CD14-positive monocyte (primary cell): ENCODE measurements around the gene MIDN. TPM values are rescaled to one million over a fixed set of nuclear protein-coding genes. Genes with fewer than 3 reads are reported as not detected.

Source experiments
- DNase-seq, 3 donors: peaks; one replicate each; pipeline ENCODE4 v3.0.0-alpha.2; 2011 to 2022
- H2AFZ ChIP-seq: 2 replicates; pipeline ENCODE4 v1.6.0; 2012; ENCODE audit warnings: mild to moderate bottlenecking, low read depth, low read length, inconsistent platforms; ENCODE audit not compliant: insufficient read depth, poor library complexity, severe bottlenecking
- H3K27ac ChIP-seq, 2 donors: 1 replicate in 1 of 2; 2 replicates in 1 of 2; pipeline ENCODE4 v1.5.1; 2012 to 2013; ENCODE audit warnings: low read length in 2 of 2, control low read depth in 1 of 2, inconsistent platforms in 1 of 2, low read depth in 1 of 2, mild to moderate bottlenecking in 1 of 2
- H3K27me3 ChIP-seq, 2 donors: one replicate each; pipeline versions ENCODE4 v1.6.0 to v1.6.1; 2011 to 2013; ENCODE audit warnings: low read length in 2 of 2; ENCODE audit not compliant: control insufficient read depth in 2 of 2, insufficient read depth in 2 of 2
- H3K36me3 ChIP-seq, 2 donors: replicated peaks in 1 of 2; 1 replicate in 1 of 2; 2 replicates in 1 of 2; pipeline versions ENCODE4 v1.5.1 to v1.6.1; 2012 to 2013; ENCODE audit warnings: low read length in 2 of 2, control low read depth in 1 of 2, inconsistent platforms in 1 of 2, mild to moderate bottlenecking in 1 of 2; ENCODE audit not compliant: insufficient read depth in 2 of 2, control insufficient read depth in 1 of 2
- H3K4me1 ChIP-seq, 2 donors: 1 replicate in 1 of 2; 2 replicates in 1 of 2; pipeline versions ENCODE4 v1.5.1 to v1.6.1; 2012 to 2013; ENCODE audit warnings: low read length in 2 of 2, control low read depth in 1 of 2, inconsistent platforms in 1 of 2, mild to moderate bottlenecking in 1 of 2, moderate library complexity in 1 of 2; ENCODE audit not compliant: insufficient read depth in 2 of 2, control insufficient read depth in 1 of 2
- H3K4me2 ChIP-seq: replicated peaks from 2 replicates; pipeline ENCODE3; 2012; ENCODE audit warnings: low read length, moderate library complexity, mild to moderate bottlenecking; ENCODE audit not compliant: poor library complexity, severe bottlenecking; ENCODE audit errors: extremely low read depth
- H3K4me3 ChIP-seq, 3 experiments: fragments of 200-600 bp in 1 of 3; sonication (generic) in 1 of 3; replicated peaks in 1 of 3; 1 replicate in 2 of 3; 2 replicates in 1 of 3; pipeline ENCODE4 v1.5.1; 2011 to 2013; ENCODE audit warnings: low read length in 3 of 3, mild to moderate bottlenecking in 3 of 3, control low read depth in 2 of 3, low read depth in 2 of 3, inconsistent platforms in 1 of 3, moderate library complexity in 1 of 3
- H3K79me2 ChIP-seq: 2 replicates; pipeline ENCODE4 v1.6.0; 2012; ENCODE audit warnings: mild to moderate bottlenecking, control low read depth, inconsistent platforms, low read length, moderate library complexity; ENCODE audit not compliant: insufficient read depth
- H3K9ac ChIP-seq: 2 replicates; pipeline ENCODE4 v1.6.0; 2017; ENCODE audit warnings: low read length, mild to moderate bottlenecking; ENCODE audit not compliant: insufficient read depth, poor library complexity, severe bottlenecking
- H3K9me3 ChIP-seq, 2 donors: replicated peaks in 1 of 2; 1 replicate in 1 of 2; 2 replicates in 1 of 2; pipeline versions ENCODE4 v1.5.1 to v1.6.1; 2012 to 2013; ENCODE audit warnings: low read length in 2 of 2, control low read depth in 1 of 2; ENCODE audit not compliant: control insufficient read depth in 1 of 2, insufficient read depth in 1 of 2
- H4K20me1 ChIP-seq: 2 replicates; pipeline ENCODE4 v1.6.0; 2012; ENCODE audit warnings: mild to moderate bottlenecking, low read length, control low read depth, moderate library complexity; ENCODE audit not compliant: insufficient read depth
- H3K27ac Mint-ChIP-seq, 7 donors: one replicate each; pipeline ENCODE4 v1.8.0; 2020; ENCODE audit warnings: mild to moderate bottlenecking in 7 of 7, mixed read lengths in 7 of 7, moderate library complexity in 6 of 7, inconsistent platforms in 2 of 7
- H3K27me3 Mint-ChIP-seq, 3 donors: one replicate each; pipeline ENCODE4 v1.8.0; 2021 to 2022; ENCODE audit warnings: low read depth in 3 of 3, mild to moderate bottlenecking in 3 of 3, mixed read lengths in 3 of 3, moderate library complexity in 3 of 3, inconsistent platforms in 1 of 3
- H3K36me3 Mint-ChIP-seq, 2 donors: one replicate each; pipeline ENCODE4 v1.8.0; 2020; ENCODE audit warnings: mixed read lengths in 2 of 2, inconsistent platforms in 1 of 2, mild to moderate bottlenecking in 1 of 2
- H3K4me1 Mint-ChIP-seq: one replicate; pipeline ENCODE4 v1.8.0; 2020; ENCODE audit warnings: mild to moderate bottlenecking, mixed read lengths
- H3K4me3 Mint-ChIP-seq, 2 donors: one replicate each; pipeline ENCODE4 v1.8.0; 2020; ENCODE audit warnings: mild to moderate bottlenecking in 2 of 2, mixed read lengths in 2 of 2, moderate library complexity in 1 of 2
- H3K9me3 Mint-ChIP-seq, 7 donors: one replicate each; pipeline ENCODE4 v1.8.0; 2020 to 2022; ENCODE audit warnings: mixed read lengths in 7 of 7, mild to moderate bottlenecking in 6 of 7, moderate library complexity in 6 of 7, inconsistent platforms in 2 of 7
- CTCF ChIP-seq: fragments of 200-600 bp; IDR thresholded peaks from one replicate; pipeline ENCODE4 v1.8.0; 2022; ENCODE audit warnings: antibody characterized with exemption, mild to moderate bottlenecking
- WGBS: methylation state at CpG from one replicate; pipeline ENCODE4 v1.1.5; 2013; ENCODE audit warnings: missing lambda C conversion rate; ENCODE audit not compliant: insufficient coverage; 5-methylcytosine and 5-hydroxymethylcytosine counted together
- intact Hi-C, 2 donors: fragments of 100-400 bp; cut with micrococcal nuclease; formaldehyde crosslinking; loops; one replicate each; pipeline versions ENCODE4 v1.15.0 to v1.15.1; 2023
- polyA plus RNA-seq, 3 donors: library from polyadenylated mRNA; depleted of rRNA in 1 of 3; unstranded in 2 of 3; stranded (reverse) in 1 of 3; fragments of 300-500 nt in 2 of 3; fragments of >200 nt in 1 of 3; fragmentation: Illumina TruSeq in 2 of 3; gene quantifications; 1 replicate in 2 of 3; 2 replicates in 1 of 3; pipeline ENCODE4 v1.2.3, GENCODE V29; 2012 to 2021

Gene MIDN
- polyA plus RNA-seq, 3 donors, result 5.6 to 301 (median 11.0) TPM

GRCh38 chr19:1288226-1288612 lies 39.8 kb downstream of the MIDN start:
- peaks cover 0 to 10% of the 10 kb centered on the region in 2 donors for H3K9me3 ChIP-seq
- WGBS, result 86% methylated on average over 16 of the region's 18 CpGs

GRCh38 chr19:1288833-1289685 lies 40.7 kb downstream of the MIDN start:
- peaks cover 0 to 7% of the 10 kb centered on the region in 2 donors for H3K36me3 Mint-ChIP-seq
- Histone ChIP-seq H3K27ac (no peak overlapping the region), H3K36me3 (no peaks in the 10 kb centered on the region), H3K4me2 (no peak overlapping the region), H3K4me1 (no peaks in the 10 kb centered on the region), H3K9me3 (peaks cover 0 to 10% of the 10 kb centered on the region in 2 donors), H3K27me3 (peaks cover 14 to 44% of the 10 kb centered on the region in 2 donors), H3K79me2 (no peaks in the 10 kb centered on the region), H3K4me3 (no peak overlapping the region), H2AFZ (no peak overlapping the region), H4K20me1 (no peaks in the 10 kb centered on the region), H3K9ac (no peak overlapping the region)
- H3K27me3 Mint-ChIP-seq, result peaks cover 32 to 68% (median 46%) of the 10 kb centered on the region in 3 donors
- no peak for TF ChIP-seq CTCF
- no peak overlapping the region for H3K27ac Mint-ChIP-seq
- peaks cover 3% of the 10 kb centered on the region for H3K4me1 Mint-ChIP-seq
- intact Hi-C loops, result no loop called here
- no peak for DNase-seq
- no peak overlapping the region for H3K4me3 Mint-ChIP-seq
- WGBS, result 91% methylated on average over 38 of the region's 41 CpGs
- peaks cover 0 to 11% (median 5%) of the 10 kb centered on the region in 7 donors for H3K9me3 Mint-ChIP-seq

More at GRCh38 chr19:1288226-1288612, 39.8 kb downstream of the MIDN start:
- peaks cover 0 to 11% (median 5%) of the 10 kb centered on the region in 7 donors for H3K9me3 Mint-ChIP-seq
- H3K4me1 Mint-ChIP-seq, result peaks cover 3% of the 10 kb centered on the region
- peaks cover 14 to 51% of the 10 kb centered on the region in 2 donors for H3K27me3 ChIP-seq
- no peak overlapping the region for H3K27ac Mint-ChIP-seq
- no peak for DNase-seq
- H3K27ac ChIP-seq, result no peak overlapping the region
- no peaks in the 10 kb centered on the region for H3K79me2 ChIP-seq
- TF ChIP-seq CTCF, result no peak
- H2AFZ ChIP-seq, result no peak overlapping the region
- H3K9ac ChIP-seq, result no peak overlapping the region
- no peaks in the 10 kb centered on the region for H4K20me1 ChIP-seq
- H3K4me2 ChIP-seq, result no peak overlapping the region
- no peak overlapping the region for H3K4me3 ChIP-seq
- H3K27me3 Mint-ChIP-seq, result peaks cover 38 to 69% (median 49%) of the 10 kb centered on the region in 3 donors
- no peaks in the 10 kb centered on the region for H3K4me1 ChIP-seq
- H3K4me3 Mint-ChIP-seq, result no peak overlapping the region
- H3K36me3 ChIP-seq, result no peaks in the 10 kb centered on the region
- intact Hi-C loops, result no loop called here
- H3K36me3 Mint-ChIP-seq, result peaks cover 0 to 7% of the 10 kb centered on the region in 2 donors
